ENCODE measurements around the gene SH2B2.

DNA sequence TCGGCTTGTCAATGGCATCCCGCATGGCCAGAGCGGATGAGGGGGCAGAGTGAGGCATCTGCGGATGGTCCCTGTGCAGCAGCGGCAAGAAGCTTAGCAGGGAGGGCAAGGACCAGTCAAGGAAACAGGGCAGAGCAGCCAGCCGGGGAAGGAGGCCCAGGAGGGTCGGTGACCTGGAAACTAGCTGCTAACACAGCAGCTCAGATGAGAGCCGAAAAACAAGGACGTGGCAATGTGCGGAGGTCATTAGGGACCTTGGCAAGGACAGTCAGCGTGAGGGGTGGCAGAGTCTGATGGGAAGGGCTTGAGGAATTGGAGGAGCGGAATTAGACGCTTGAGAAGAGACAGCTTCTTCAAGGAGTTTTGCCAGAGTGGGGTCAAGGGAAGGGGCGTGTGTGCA, 20.1 kb upstream of the SH2B2 start:
- TF ChIP-seq, protein P1, sequence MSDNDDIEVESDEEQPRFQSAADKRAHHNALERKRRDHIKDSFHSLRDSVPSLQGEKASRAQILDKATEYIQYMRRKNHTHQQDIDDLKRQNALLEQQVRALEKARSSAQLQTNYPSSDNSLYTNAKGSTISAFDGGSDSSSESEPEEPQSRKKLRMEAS (IDR thresholded peaks at IDR 0.05; ENCODE audit: low read depth, low read length): no peak
- TF ChIP-seq, protein P2, sequence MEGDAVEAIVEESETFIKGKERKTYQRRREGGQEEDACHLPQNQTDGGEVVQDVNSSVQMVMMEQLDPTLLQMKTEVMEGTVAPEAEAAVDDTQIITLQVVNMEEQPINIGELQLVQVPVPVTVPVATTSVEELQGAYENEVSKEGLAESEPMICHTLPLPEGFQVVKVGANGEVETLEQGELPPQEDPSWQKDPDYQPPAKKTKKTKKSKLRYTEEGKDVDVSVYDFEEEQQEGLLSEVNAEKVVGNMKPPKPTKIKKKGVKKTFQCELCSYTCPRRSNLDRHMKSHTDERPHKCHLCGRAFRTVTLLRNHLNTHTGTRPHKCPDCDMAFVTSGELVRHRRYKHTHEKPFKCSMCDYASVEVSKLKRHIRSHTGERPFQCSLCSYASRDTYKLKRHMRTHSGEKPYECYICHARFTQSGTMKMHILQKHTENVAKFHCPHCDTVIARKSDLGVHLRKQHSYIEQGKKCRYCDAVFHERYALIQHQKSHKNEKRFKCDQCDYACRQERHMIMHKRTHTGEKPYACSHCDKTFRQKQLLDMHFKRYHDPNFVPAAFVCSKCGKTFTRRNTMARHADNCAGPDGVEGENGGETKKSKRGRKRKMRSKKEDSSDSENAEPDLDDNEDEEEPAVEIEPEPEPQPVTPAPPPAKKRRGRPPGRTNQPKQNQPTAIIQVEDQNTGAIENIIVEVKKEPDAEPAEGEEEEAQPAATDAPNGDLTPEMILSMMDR (IDR thresholded peaks at IDR 0.05; ENCODE audit: low read depth, low read length): no peak
- TF ChIP-seq POLR2A (IDR thresholded peaks at IDR 0.05; ENCODE audit: extremely low read depth, insufficient read length): no peak

Measured in NB4 (cell line).